ENCODE data around the gene NFIA. TPM values are rescaled to one million over a fixed set of nuclear protein-coding genes. Genes with fewer than 3 reads are reported as not detected.

The NFIA gene
- polyA plus RNA-seq, 1 donor (not counting 4 experiments of a cell fraction or from before 2014, with no cell fraction given) = 14.7 TPM

GRCh38 chr1:61084491-61085031 is 2.2 kb downstream of the NFIA start:
- no peaks in the 10 kb centered on the region for H3K27me3 ChIP-seq (ENCODE audit: control insufficient read depth, extremely low read depth, insufficient read depth, low read length)
- H3K79me2 ChIP-seq (ENCODE audit: control insufficient read depth, insufficient read depth, low read length) = peaks cover 55% of the 10 kb centered on the region
- H3K27ac ChIP-seq (ENCODE audit: control insufficient read depth, insufficient read depth, low read length) = peak overlapping the region; percentile 86
- peaks cover 30% of the 10 kb centered on the region for H3K4me1 ChIP-seq (ENCODE audit: control insufficient read depth, extremely low read depth, insufficient read depth, low read length)
- dilution Hi-C loops (cut with MboI; ENCODE audit: extremely low pct_ligation_motif_present, low sequenced_read_pairs) = no loop called here
- peak overlapping the region; percentile 93 for H3K4me2 ChIP-seq (ENCODE audit: control insufficient read depth, extremely low read depth, insufficient read depth, low read depth, low read length)
- H3K9me1 ChIP-seq (ENCODE audit: control insufficient read depth, extremely low read depth, insufficient read depth, low read length) = no peaks in the 10 kb centered on the region
- no peaks in the 10 kb centered on the region for H4K20me1 ChIP-seq (ENCODE audit: control insufficient read depth, extremely low read depth, insufficient read depth, low read length)
- no peak for DNase-seq (ENCODE audit: low read depth, low spot score)
- no peak overlapping the region for H2AFZ ChIP-seq (ENCODE audit: control insufficient read depth, low read length)
- TF ChIP-seq CTCF (optimal IDR thresholded peaks at IDR 0.05 in 1 of 3, IDR thresholded peaks at IDR 0.05 in 1 of 3, conservative IDR thresholded peaks at IDR 0.05 in 1 of 3; ENCODE audit: extremely low read depth in 1 of 3, insufficient read depth in 2 of 3, low read length in 3 of 3) = no peak
- TF ChIP-seq EZH2 (IDR thresholded peaks at IDR 0.05; ENCODE audit: low read length) = no peak
- peak overlapping the region; percentile 79 to 91 (median 84) for H3K4me3 ChIP-seq (ENCODE audit: control insufficient read depth in 2 of 3, extremely low read depth in 1 of 3, insufficient read depth in 2 of 3, low read depth in 1 of 3, low read length in 3 of 3)
- H3K9me3 ChIP-seq (ENCODE audit: control insufficient read depth, low read depth, low read length) = no peaks in the 10 kb centered on the region
- H3K9ac ChIP-seq (ENCODE audit: control insufficient read depth, extremely low read depth, insufficient read depth, low read length) = peak overlapping the region; percentile 92
- H3K36me3 ChIP-seq (ENCODE audit: control insufficient read depth in 2 of 2, extremely low read depth in 1 of 2, insufficient read depth in 2 of 2, low read length in 2 of 2) = peaks cover 3 to 4% of the 10 kb centered on the region in 2 experiments
- peak; percentile 34 for FAIRE-seq

- no peak for TF ChIP-seq CTCF (optimal IDR thresholded peaks at IDR 0.05 in 1 of 3, IDR thresholded peaks at IDR 0.05 in 1 of 3, conservative IDR thresholded peaks at IDR 0.05 in 1 of 3; ENCODE audit: extremely low read depth in 1 of 3, insufficient read depth in 2 of 3, low read length in 3 of 3)
- TF ChIP-seq EZH2 (IDR thresholded peaks at IDR 0.05; ENCODE audit: low read length) = no peak
Observed at GRCh38 chr1:61085206-61085982, 3.0 kb downstream of the NFIA start.

More at GRCh38 chr1:61085206-61085982, 3.0 kb downstream of the NFIA start:
- peaks cover 60% of the 10 kb centered on the region for H3K79me2 ChIP-seq (ENCODE audit: control insufficient read depth, insufficient read depth, low read length)
- no peaks in the 10 kb centered on the region for H3K9me1 ChIP-seq (ENCODE audit: control insufficient read depth, extremely low read depth, insufficient read depth, low read length)
- peaks cover 22% of the 10 kb centered on the region for H3K4me1 ChIP-seq (ENCODE audit: control insufficient read depth, extremely low read depth, insufficient read depth, low read length)
- peak overlapping the region in 2 of 3 experiments; percentile 79 to 84 for H3K4me3 ChIP-seq (ENCODE audit: control insufficient read depth in 2 of 3, extremely low read depth in 1 of 3, insufficient read depth in 2 of 3, low read depth in 1 of 3, low read length in 3 of 3)
- no peak for DNase-seq (ENCODE audit: low read depth, low spot score)
- H3K9me3 ChIP-seq (ENCODE audit: control insufficient read depth, low read depth, low read length) = no peaks in the 10 kb centered on the region
- H3K27me3 ChIP-seq (ENCODE audit: control insufficient read depth, extremely low read depth, insufficient read depth, low read length) = no peaks in the 10 kb centered on the region
- FAIRE-seq = no peak
- H3K27ac ChIP-seq (ENCODE audit: control insufficient read depth, insufficient read depth, low read length) = peak overlapping the region; percentile 86
- H2AFZ ChIP-seq (ENCODE audit: control insufficient read depth, low read length) = no peak overlapping the region
- H3K36me3 ChIP-seq (ENCODE audit: control insufficient read depth in 2 of 2, extremely low read depth in 1 of 2, insufficient read depth in 2 of 2, low read length in 2 of 2) = peaks cover 3 to 4% of the 10 kb centered on the region in 2 experiments
- no peaks in the 10 kb centered on the region for H4K20me1 ChIP-seq (ENCODE audit: control insufficient read depth, extremely low read depth, insufficient read depth, low read length)
- H3K4me2 ChIP-seq (ENCODE audit: control insufficient read depth, extremely low read depth, insufficient read depth, low read depth, low read length) = peak overlapping the region; percentile 93
- dilution Hi-C loops (cut with MboI; ENCODE audit: extremely low pct_ligation_motif_present, low sequenced_read_pairs) = no loop called here
- H3K9ac ChIP-seq (ENCODE audit: control insufficient read depth, extremely low read depth, insufficient read depth, low read length) = peak overlapping the region; percentile 92
